ENCODE data around the gene MFNG.
A peak's percentile ranks its signal among the peaks of the same experiment; 100 is the strongest.
"Not testable (repeated sequence)": the region's sequence is repeated elsewhere in the genome, so short reads cannot be mapped to it uniquely, and the experiment has no call there.

Gene MFNG, protein sequence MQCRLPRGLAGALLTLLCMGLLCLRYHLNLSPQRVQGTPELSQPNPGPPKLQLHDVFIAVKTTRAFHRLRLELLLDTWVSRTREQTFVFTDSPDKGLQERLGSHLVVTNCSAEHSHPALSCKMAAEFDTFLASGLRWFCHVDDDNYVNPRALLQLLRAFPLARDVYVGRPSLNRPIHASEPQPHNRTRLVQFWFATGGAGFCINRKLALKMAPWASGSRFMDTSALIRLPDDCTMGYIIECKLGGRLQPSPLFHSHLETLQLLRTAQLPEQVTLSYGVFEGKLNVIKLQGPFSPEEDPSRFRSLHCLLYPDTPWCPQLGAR

DNA sequence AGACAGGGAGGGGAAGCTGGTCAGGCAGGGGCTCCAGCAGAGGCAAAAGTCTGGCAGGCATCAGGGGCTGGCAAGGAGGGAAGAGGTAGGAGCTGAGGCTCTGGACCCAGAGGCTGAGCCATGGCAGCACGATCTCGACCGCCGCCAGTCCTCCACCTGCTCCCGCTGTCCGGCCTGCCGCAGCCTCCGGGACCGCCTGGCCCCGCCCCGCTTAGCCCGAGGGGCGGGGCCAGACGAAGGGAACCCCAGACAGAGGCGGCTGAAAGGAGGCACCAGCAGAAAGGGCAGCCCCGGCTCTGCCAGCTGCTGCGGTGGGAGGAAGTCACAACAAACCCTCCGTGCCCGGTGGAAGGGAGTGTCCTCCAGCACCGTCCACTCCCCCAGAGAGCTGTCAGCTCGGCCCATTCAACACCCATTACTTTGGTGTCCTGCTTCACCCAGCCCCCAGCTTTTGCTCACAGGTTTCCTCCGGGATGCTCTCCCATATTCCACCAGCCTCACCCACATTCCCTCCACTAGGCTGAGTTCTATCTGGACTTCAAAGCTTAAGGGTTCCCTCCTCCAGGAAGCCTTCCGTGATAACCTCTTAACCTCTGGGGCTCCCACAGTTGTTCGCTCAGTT lies at the start of gene MFNG:
MFNG (minus strand) TSS at position 161 of the 622 bp plus-strand sequence. CDS start 207 bp downstream, outside the sequence.
- peak; percentile 88 for DNase-seq

DNA sequence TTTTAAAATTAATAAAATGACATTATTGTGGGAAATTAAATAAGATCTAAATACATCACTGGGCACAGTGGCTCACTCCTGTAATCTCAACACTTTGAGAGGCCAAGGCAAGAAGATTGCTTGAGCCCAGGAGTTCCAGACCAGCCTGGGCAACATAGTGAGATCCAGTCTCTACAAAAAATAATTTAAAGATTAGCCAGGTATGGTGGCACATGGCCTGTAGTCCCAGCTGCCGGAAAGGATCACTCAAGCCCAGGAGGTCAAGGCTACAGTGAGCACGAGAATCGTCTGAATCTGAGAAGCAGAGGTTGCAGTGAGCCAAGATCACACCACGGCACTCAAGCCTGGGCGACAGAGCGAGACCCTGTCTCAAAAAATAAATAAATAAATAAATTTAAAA lies 49.0 kb upstream of the MFNG start:
- no peak for DNase-seq

DNA sequence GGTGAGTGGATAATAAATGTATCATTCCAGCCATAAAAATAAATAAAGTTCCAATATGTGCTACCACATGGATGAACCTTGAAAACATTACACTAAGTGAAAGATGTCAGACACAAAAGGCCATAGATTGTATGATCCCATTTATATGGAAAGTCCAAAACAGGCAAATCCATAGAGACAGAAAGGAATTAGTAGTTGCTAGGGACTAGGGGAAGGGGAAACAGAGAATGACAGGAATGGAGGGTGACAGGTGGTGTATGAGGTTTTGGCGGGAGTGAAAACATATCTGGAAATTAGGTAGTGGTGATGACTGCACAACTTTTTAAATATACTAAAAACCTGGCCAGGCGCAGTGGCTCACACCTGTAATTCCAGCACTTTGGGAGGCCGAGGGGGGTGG lies 48.3 kb upstream of the MFNG start:
- DNase-seq, result no peak

DNA sequence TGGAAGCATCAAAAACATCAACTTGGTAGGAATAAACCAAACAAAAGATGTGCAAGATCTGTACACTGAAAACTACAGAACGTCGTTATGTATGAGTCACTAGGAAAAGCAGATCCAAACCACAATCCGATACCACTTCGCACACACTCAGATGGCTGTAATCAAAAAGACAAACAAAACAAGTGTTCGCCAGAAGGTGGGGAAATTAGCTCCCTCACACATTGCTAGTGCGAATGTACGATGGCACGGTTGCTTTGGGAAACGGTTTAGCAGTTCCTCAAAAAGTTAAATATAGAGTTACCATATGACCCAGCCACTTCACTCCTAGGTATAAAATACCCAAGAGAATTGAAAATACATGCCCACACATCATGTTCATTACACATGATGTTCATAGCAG lies 47.8 kb upstream of the MFNG start:
- DNase-seq, result no peak

DNA sequence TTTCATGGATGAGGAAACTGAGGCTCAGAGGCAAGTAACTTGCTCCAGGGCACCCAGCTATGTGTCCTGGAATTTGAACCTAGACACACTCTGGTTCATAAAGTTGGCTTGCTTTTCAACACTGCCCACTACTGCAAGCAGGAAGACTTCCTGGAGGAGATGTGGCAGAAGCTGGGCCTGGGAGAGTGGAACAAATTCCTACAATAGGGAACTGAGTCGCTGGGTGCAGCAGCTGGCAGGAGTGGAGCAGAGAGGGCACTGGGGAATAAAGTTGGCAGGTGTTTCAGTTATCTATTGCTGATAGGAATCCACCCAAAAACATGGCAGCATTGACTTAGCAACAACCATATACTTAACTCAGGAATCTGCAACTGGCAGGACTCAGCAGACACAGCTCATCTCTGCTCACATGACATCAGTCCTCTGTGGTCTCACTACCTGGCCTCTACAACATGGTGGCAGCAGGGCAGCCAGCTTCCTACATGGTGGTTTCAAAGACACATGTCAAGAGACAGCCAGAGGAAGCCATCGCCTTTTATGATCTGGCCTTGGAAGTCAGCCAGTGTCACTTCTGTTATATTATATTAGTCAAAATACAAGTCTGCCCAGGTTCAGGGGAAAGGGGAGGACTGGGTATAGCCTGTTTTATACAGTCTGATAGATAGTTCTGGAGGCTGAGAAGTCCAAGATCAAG lies 43.6 kb upstream of the MFNG start:
- DNase-seq, result no peak

DNA sequence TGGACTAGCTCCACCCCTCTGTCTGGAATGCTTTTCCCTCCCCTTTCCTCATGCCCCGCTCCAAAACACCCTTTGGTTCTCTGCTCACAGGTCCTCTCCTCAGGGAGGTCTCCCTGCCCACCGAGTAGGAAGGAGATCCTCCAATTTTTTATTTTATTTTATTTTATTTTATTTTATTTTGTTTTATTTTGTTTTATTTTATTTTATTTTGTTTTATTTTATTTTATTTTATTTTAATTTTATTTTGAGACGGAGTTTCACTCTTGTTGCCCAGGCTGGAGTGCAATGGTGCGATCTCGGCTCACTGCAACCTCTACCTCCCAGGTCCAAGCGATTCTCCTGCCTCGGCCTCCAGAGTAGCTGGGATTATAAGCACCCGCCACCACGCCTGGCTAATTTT lies 41.8 kb upstream of the MFNG start:
- DNase-seq, result not testable (repeated sequence)

DNA sequence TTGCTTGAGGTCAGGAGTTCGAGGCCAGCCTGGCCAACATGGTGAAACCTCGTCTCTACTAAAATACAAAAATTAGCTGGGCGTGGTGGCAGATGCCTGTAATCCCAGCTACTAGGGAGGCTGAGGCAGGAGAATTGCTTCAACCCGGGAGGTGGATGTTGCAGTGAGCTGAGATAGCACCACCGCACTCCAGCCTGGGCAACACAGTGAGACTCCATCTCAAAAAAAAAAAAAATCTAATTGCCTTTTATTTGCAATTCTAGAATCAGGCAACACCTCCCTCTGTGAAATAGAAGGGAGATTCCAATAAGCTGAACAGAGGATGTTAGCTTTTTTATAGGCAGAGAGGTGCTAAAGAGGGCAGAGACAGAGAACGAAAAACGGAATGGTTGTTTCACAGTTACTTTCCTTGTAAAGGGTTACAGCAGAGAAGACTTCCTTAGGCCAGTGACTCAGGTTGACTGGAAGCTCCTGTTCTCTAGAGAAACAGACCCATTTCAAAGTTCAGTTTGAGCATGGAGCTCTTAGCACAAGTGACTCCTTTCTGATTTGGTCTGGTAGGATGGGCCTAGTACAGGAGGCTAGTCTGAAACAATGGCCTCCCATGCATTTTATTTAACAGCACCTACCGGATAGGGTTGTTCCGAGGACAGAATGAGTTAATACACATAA lies 41.0 kb upstream of the MFNG start:
- not testable (repeated sequence) for DNase-seq

DNA sequence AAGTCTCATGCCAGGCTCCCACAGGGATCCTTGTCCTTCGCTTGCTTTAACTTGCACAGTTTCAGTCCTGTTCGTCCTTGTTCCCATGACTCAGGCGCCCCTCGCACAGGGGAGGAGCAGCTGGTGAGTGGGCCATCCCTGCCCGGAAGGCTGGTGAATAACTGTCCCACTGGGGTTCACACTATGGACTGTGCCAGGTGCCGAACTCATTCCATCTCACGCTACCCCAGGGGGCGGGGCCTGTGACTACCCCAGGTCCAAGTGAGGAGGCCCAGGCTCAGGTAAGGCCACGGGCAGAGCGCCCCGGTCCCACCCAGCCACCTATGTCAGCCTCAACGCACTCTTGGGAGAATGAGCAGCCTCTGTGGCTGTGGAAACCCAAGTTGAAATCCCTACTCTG lies 40.2 kb upstream of the MFNG start:
- no peak for DNase-seq

DNA sequence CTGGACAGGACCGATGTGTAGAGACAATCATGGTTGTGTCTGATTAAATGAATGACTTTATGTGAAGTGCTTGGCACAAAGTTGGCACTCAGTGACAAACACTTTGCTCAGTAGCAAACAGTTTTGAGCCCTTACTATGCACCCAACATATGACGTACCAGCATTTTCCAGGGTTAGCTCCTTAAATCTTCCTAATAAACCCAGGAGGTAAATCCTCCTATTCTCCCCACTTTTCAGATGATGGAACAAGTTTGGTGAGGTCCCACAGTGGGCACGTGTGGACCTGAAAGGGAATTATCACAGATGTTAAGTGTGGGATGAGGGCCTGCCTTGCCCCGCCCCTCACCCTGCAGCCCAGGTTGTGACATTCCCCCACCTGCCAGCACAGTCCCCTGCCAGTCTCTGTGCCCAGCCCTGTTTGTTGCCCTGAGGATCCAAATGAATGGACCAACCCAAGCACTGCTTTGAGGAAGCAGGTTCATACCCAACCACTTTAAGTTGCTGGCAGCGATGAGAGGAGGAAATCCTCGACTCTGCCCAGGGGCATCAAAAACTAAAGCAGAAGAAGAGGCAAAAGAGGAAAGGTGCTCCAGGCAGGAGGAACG lies 39.7 kb upstream of the MFNG start:
- no peak for DNase-seq

DNA sequence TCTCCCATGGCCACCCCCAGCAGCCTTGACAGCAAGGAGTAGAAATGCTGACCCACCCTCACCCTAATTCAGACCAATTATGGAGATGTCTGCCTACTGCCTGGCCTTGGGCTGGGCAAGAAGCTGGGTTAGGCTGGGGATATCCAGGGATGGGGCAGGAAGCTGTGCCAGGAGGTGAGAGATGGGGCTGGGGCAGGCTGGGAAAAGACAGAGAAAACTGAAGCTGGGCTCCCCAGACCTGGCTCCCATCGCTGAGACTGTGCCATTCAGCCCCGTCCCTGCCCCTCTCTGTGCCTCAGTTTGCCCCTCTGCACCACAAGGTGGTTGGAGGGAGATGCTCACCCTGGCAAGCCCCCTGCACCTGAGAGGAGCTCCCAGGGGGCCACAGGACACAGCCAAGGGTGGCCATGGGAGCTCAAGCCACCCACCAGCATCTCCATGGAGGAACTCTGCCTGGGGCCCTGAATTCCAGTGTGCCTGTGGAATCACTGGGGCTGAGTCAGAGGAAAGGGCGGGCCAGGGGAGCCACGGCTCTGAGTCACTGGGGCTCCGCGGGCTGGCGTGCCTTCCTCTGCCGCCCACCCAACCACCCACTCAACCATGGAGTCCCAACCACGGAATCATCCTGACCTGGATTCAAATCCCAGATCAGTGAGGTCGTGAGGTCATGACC lies 39.0 kb upstream of the MFNG start:
- DNase-seq, result no peak

DNA sequence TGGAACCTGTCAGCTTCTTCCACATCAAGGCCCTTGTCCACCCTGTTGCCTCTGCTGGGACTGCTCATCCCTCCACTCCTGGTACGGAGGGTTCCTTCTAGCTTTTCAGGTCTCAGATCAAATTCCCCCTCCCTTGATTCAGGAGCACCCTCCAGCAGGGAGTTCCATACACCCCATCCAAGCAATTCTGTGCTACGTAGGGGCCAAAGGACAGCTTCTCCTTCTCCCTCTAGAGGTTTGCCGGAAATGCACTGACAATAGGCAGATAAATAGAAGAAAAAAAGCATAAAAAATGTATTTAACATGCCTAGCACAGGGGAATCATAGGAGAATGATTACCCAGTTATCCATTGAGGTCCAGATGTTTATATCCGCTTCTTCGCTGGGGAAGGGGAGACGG lies 36.3 kb upstream of the MFNG start:
- no peak for DNase-seq

DNA sequence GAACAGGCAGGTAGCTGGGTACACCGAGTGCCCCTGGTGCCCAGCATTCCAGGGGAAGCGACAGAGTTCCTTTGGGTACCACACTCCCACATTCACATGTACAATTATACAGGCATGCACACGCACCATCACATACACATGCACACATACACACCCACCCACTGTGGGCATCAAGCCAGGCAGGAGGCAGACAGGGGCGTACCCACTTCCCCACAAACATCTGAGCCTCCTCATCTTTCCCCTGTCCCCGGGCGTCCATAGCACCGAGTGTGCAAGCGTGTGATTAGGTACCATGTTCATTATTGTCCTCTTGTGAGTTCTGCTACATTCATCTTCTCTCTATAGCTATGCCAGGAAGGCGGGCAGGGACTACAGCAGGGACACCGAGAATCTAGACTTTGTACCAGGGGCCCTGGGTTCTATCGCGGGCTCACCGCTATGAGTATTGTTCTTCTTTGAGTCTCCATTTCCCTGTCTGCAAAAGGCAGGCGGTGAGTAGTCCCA lies 35.1 kb upstream of the MFNG start:
- DNase-seq, result no peak

DNA sequence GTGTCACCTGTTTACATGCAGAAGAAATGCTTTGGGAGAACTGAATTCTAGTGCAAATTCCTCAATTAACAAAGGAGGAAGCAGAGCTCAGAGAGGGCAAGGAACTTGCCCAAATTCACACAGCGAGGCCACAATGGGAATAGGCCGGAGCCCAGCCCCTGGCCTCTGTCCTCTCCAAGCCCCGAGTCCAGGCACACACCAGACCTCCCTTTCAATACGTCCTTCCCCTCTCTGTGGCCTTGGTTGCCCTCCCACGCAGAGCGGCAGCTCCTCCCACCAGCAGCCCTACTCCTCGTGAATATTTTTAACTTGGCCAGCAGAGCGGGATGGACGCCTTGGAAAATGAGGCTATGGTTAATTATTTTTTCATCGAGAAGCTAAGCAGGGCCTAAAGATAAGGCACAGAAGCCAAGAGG lies 34.6 kb upstream of the MFNG start:
- no peak for DNase-seq

DNA sequence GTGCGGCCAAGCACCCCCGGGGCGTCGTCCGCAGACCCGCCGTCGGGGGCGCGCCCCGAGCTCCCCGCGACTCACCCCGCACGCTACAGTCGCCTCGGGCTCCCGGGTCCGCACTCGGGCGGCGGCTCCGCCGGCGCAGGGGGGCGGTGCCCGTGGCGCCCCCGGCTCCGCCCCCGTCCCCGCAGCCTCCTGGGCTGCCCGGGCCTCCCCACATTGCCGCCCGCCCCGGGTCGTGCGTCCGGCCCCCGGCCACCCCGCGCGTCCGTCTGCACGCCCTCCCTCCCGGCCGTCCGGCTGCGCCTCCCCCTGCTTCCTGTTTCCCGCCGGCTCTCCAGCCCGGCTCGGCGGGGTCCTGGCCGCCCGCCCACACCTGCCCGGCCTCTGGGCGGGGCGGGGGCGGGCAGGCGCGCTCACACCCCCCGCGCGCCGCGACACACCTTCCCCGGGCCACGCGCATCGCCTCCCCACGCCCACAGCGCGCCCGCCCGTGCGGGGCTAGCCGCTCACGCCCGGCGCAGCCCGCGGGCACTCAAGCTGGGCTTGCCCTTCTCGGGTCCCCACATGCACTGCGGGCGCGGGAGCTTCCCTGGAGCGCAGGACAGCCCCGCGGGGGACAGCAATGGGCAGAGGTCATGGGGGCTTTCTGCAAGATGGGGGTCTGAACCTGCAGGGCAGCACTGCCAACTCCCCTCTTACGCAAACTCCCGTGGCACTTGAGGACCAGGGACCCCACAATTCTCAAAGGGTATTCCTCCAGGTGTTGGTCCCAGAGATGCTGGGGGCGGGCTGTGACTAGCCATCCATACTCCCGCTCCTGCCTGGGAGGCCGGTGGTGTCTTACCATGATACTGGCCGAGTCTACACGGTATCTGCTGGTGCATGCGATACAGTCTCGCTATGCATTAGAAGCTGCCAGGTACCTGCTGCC lies 33.3 kb upstream of the MFNG start, which contains the start of gene CARD10:
CARD10 (minus strand) TSS at position 148 of the 928 bp plus-strand sequence. CDS start 215 bp downstream, outside the sequence.
- DNase-seq, result no peak

DNA sequence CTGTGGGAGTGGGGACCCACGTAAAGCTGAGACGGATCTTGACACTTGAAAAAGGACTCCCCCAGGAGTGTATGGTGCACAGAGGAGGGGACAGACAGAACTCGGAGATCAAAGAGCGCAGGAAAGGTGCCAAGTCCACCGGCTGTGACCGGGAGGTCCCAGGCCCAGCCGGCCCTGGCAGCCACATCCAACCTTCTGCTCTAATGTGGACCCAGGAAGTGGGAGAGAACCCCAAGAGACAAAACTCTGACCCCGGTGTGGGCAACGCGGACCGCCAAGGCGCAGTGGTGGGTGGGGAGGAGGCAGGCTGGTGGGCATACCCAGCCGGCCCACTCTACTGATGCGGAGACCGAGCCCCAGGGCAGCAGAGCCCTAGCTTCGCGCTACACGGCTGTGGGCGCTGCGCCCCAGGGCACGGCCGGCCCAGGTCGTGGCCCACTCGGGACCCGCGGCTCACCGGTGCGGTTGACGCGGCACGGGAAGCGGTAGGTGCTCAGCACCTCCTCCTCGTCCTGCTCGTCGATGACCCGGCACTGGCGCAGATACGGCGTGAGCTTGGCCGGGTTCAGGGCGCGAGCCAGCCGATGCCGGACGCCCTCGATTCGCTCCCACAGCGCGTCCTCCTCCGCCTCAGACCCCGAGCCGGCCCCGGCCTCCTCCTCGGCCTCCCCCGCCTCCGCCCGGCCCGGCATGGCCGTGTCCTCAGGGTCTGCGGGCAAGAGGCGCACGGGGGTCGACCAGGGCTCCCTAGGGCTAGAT lies 32.5 kb upstream of the MFNG start:
- DNase-seq, result no peak

DNA sequence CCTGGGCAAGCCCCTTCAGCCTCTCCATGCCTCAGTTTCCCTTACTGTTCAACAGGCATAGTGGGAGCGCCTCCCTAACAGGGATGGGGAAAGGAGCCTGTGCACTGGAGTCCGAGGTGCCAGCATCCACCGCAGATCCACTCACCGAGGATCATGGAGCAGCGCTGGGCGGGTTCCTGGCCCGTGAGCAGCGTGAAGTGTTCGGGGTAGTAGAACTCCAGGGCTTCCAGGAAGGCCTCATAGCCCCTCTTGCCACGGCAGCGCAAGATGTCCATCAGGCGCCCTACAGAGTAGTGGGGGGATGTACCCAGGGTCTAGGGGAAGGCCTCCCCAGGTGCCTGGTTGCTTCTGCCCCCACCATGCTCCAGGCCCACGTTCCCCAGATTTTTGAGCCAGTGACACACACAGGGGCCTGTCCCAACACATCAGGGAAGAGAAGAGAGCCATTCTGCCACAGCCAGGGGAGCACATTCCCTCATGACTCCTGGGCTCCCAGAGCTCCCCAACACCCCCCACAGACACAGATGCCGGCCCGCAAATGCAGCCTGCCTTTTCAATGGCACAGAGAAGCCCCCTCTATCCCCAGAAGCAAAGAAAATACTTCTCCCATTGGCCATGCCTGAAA lies 31.8 kb upstream of the MFNG start:
- no peak for DNase-seq

DNA sequence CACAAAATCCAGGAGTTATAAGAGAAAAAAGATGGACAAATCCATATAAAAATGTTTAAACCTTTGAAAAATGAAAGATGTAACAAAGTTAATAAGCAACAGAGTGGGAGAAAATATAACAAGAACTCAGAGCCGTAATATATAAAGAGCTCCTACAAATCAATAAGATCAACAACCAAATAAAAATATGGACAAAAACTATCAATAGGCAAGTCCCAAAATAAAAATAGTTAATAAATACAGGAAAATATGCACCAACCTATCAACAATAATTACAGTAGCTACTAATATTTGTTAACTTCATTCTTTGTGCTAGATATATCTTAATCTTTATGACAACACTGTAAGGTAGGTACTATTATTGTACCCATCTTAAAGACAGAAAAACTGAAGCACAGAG lies 30.3 kb upstream of the MFNG start:
- no peak for DNase-seq

DNA sequence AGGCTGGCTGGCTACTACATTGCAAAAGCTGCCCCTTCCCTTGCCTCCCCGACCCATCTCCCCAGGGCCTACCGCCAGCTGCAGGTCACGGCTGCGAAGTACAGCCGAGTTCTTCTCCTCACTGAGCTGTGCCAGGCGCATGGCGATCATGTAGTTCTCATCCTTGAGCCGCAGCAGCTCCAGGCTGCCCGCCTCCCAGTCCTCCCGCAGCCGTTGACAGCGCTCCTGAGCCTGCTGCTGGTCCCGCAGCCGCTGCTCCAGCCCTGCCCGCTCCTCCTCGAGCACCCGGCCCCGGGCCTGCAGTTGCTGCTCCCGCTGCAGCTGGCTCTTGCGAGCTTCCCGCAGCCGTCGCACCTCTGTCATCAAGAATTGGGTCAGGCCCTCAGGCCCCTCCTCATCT lies 29.7 kb upstream of the MFNG start:
- DNase-seq, result no peak

DNA sequence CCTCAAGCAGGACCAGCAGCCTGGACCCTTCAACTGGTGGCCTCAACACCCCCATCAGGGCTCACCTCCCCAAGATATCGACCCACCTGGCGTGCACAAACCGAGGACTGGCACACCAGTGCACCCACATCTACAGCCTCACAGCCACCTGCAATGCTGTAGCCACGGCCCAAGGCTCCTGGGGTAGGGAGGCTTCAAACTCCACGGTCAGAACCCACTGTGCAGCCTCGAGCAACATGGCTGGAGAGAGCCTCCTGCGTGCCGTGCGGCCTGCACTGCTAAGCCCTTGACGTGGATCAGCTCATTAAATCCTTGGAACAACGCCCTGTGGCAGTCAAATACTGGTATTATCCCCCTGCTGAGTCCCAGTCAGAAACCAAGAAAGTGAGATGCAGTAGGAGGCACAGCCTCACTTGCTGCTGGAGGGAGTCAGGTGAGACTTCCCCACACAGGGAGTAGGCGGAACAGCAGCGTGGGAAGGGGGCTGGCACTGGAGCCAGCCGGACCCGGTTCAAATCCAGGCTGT lies 28.4 kb upstream of the MFNG start:
- no peak for DNase-seq

All from activated CD8-positive, alpha-beta memory T cell treated with anti-CD3 and anti-CD28 coated beads, Interleukin-2, amount 50 U/mL, for 48 hours (primary cell).